SK-N-SH (cell line): ENCODE data around the gene SAMD15. TPM values are rescaled to one million over a fixed set of nuclear protein-coding genes. Genes with fewer than 3 reads are reported as not detected.
A peak's percentile ranks its signal among the peaks of the same experiment; 100 is the strongest.

ENCODE experiments used
- CTCF ChIA-PET: fragments of 300-600, 350-600 bp; formaldehyde crosslinking; extraction: SDS; loops from one replicate; lab custom pipeline; 2021; lab: Yijun Ruan, JAX
- POLR2A ChIA-PET: fragments of 350-600 bp; sonication (Branson Sonifier 250); formaldehyde crosslinking; extraction: SDS; loops from one replicate; lab custom pipeline; 2020; ENCODE audit warnings: antibody characterized with exemption, inconsistent platforms; lab: Yijun Ruan, JAX
- DNase-seq: peaks from one replicate; pipeline ENCODE4 v3.0.0; 2012
- H2AFZ ChIP-seq: fragments of 200-600 bp; sonication (generic); 2 replicates; pipeline ENCODE4 v1.8.1; 2016; ENCODE audit warnings: antibody characterized with exemption, mild to moderate bottlenecking, low read depth
- H3F3A ChIP-seq: fragments of 200-600 bp; sonication (generic); replicated peaks from 2 replicates; pipeline ENCODE3; 2016; ENCODE audit warnings: antibody characterized with exemption, mild to moderate bottlenecking; ENCODE audit not compliant: insufficient read depth
- H3K27ac ChIP-seq, 2 experiments: fragments of 200-500 bp in 1 of 2; fragments of 200-600 bp in 1 of 2; sonication (Bioruptor generic) in 1 of 2; sonication (generic), shearing (Covaris generic) in 1 of 2; 2 replicates each; pipeline versions ENCODE4 v1.5.1 to v1.6.1; 2014 to 2016; ENCODE audit warnings: low read depth in 2 of 2, inconsistent platforms in 1 of 2, low read length in 1 of 2, mild to moderate bottlenecking in 1 of 2, mixed read lengths in 1 of 2
- H3K27me3 ChIP-seq: fragments of 200-600 bp; sonication (generic), shearing (Covaris generic); 2 replicates; pipeline ENCODE4 v1.6.1; 2016; ENCODE audit warnings: mixed run types; ENCODE audit not compliant: insufficient read depth
- H3K36me3 ChIP-seq, 2 experiments: fragments of 200-500 bp in 1 of 2; fragments of 200-600 bp in 1 of 2; sonication (Bioruptor generic) in 1 of 2; sonication (generic) in 1 of 2; replicated peaks in 1 of 2; 2 replicates each; pipeline versions ENCODE3 to v1.5.1; 2014 to 2016; ENCODE audit warnings: low read length in 1 of 2, mild to moderate bottlenecking in 1 of 2; ENCODE audit not compliant: insufficient read depth in 2 of 2, control insufficient read depth in 1 of 2
- H3K4me1 ChIP-seq, 2 experiments: fragments of 200-500 bp in 1 of 2; fragments of 200-600 bp in 1 of 2; sonication (Bioruptor generic) in 1 of 2; sonication (generic), shearing (Covaris generic) in 1 of 2; 2 replicates each; pipeline versions ENCODE4 v1.5.1 to v1.6.1; 2014 to 2016; ENCODE audit warnings: low read depth in 1 of 2, low read length in 1 of 2, mixed run types in 1 of 2; ENCODE audit not compliant: insufficient read depth in 2 of 2, control insufficient read depth in 1 of 2
- H3K4me2 ChIP-seq: fragments of 200-600 bp; sonication (generic), shearing (Covaris generic); 2 replicates; pipeline ENCODE4 v1.6.1; 2017; ENCODE audit warnings: mixed run types
- H3K4me3 ChIP-seq, 2 experiments: fragments of 200-500 bp in 1 of 2; fragments of 200-600 bp in 1 of 2; sonication (Bioruptor generic) in 1 of 2; sonication (generic), shearing (Covaris generic) in 1 of 2; 2 replicates each; pipeline versions ENCODE4 v1.5.1 to v1.8.1; 2014 to 2016; ENCODE audit warnings: low read depth in 2 of 2, inconsistent platforms in 1 of 2, low read length in 1 of 2, mild to moderate bottlenecking in 1 of 2, mixed read lengths in 1 of 2, moderate library complexity in 1 of 2
- H3K79me2 ChIP-seq: fragments of 200-600 bp; sonication (generic); 2 replicates; pipeline ENCODE4 v1.8.1; 2017; ENCODE audit warnings: mild to moderate bottlenecking; ENCODE audit not compliant: insufficient read depth
- H3K9ac ChIP-seq: fragments of 200-600 bp; sonication (generic); 2 replicates; pipeline ENCODE4 v1.6.1; 2017; ENCODE audit warnings: mixed run types
- H3K9me2 ChIP-seq: fragments of 200-600 bp; sonication (generic); 2 replicates; pipeline ENCODE4 v1.6.1; 2017; ENCODE audit warnings: mixed run types
- H3K9me3 ChIP-seq: fragments of 200-600 bp; sonication (generic); 2 replicates; pipeline ENCODE4 v1.6.1; 2017; ENCODE audit warnings: mixed run types, mild to moderate bottlenecking, moderate library complexity
- H4K20me1 ChIP-seq: fragments of 200-600 bp; sonication (generic); 2 replicates; pipeline ENCODE4 v1.6.1; 2017; ENCODE audit warnings: mild to moderate bottlenecking, mixed run types; ENCODE audit not compliant: insufficient read depth
- EP300 ChIP-seq, 2 experiments: IDR thresholded peaks; 2 replicates each; pipeline versions ENCODE4 v1.4.0 to v1.6.1; 2012; ENCODE audit warnings: borderline replicate concordance in 1 of 2, low read depth in 1 of 2, low read length in 1 of 2
- IRF3 ChIP-seq: fragments of 150-350 bp; IDR thresholded peaks from 2 replicates; pipeline ENCODE4 v1.6.1; 2016; ENCODE audit warnings: mild to moderate bottlenecking, low read depth, low read length
- MEF2A ChIP-seq: IDR thresholded peaks from 2 replicates; pipeline ENCODE4 v1.4.0; 2012; ENCODE audit warnings: low read depth, borderline replicate concordance
- MXI1 ChIP-seq: IDR thresholded peaks from 2 replicates; pipeline ENCODE4 v1.6.1; 2012; ENCODE audit warnings: mild to moderate bottlenecking, low read depth, low read length, improper control_type of control experiment
- NRF1 ChIP-seq: IDR thresholded peaks from 2 replicates; pipeline ENCODE4 v1.6.1; 2012; ENCODE audit warnings: low read depth, mild to moderate bottlenecking, low read length
- REST ChIP-seq: IDR thresholded peaks from 2 replicates; pipeline ENCODE4 v1.6.1; 2012; ENCODE audit warnings: mild to moderate bottlenecking, low read depth, low read length, moderate library complexity
- RFX5 ChIP-seq: IDR thresholded peaks from 2 replicates; pipeline ENCODE4 v1.6.1; 2012; ENCODE audit warnings: mild to moderate bottlenecking, improper control_type of control experiment, low read length
- RXRA ChIP-seq: IDR thresholded peaks from 2 replicates; pipeline ENCODE4 v1.4.0; 2012; ENCODE audit warnings: low read depth, mild to moderate bottlenecking, borderline replicate concordance
- SMC3 ChIP-seq: IDR thresholded peaks from 2 replicates; pipeline ENCODE4 v1.6.1; 2012; ENCODE audit warnings: low read depth, low read length, improper control_type of control experiment
- WGBS: methylation state at CpG from one replicate; pipeline ENCODE4 v1.1.6; 2017; ENCODE audit warnings: low lambda C conversion rate; 5-methylcytosine and 5-hydroxymethylcytosine counted together
- polyA plus RNA-seq, 3 experiments: library from polyadenylated mRNA; depleted of rRNA; stranded (reverse); fragments of >200 nt; gene quantifications; 2 replicates each; pipeline ENCODE4 v1.2.3, GENCODE V29; 2012

Gene SAMD15
- polyA plus RNA-seq, 1 of the 3 experiments (the other 2 are of a cell fraction): 1.7 TPM

- CTCF ChIA-PET: interaction anchor here (0.6 to 1.0 kb wide), 3 partner anchors 13 to 82 kb away, joined by 3 to 5 read pairs (median 4); partner anchors contain the start of gene AHSA1
- WGBS: 85% methylated on average over 9 of the region's 9 CpGs
- peak overlapping the region; percentile 90 for H3K4me2 ChIP-seq
Measured at GRCh38 chr14:77375164-77375950, 1.8 kb upstream of the SAMD15 start.

More at GRCh38 chr14:77375164-77375950, 1.8 kb upstream of the SAMD15 start:
- no peak for DNase-seq
- peaks cover 43% of the 10 kb centered on the region; the same call in 1 of the 2 replicates for H3K79me2 ChIP-seq
- peak overlapping the region; percentile 87; the same call in 1 of the 2 replicates for H3K9ac ChIP-seq
- H2AFZ ChIP-seq: peak overlapping the region; percentile 96; the same call in 1 of the 2 replicates
- no peaks in the 10 kb centered on the region for H4K20me1 ChIP-seq
- H3K4me1 ChIP-seq: peaks cover 4 to 11% of the 10 kb centered on the region in 2 experiments; a peak in 3 of 4 replicates
- H3K27me3 ChIP-seq: no peaks in the 10 kb centered on the region
- no peaks in the 10 kb centered on the region for H3K36me3 ChIP-seq
- POLR2A ChIA-PET: no interaction called here
- H3K9me2 ChIP-seq: no peaks in the 10 kb centered on the region
- H3K9me3 ChIP-seq: no peaks in the 10 kb centered on the region
- H3K4me3 ChIP-seq: peak overlapping the region; percentile 95 to 98; a peak in 2 of 4 replicates
- H3K27ac ChIP-seq: peak overlapping the region in 1 of 2 experiments; percentile 99; a peak in 2 of 4 replicates
- H3F3A ChIP-seq: no peaks in the 10 kb centered on the region
- TF ChIP-seq IRF3: no peak
- no peak for TF ChIP-seq RFX5
- no peak for TF ChIP-seq REST
- no peak for TF ChIP-seq RXRA
- TF ChIP-seq MEF2A: no peak
- no peak for TF ChIP-seq EP300 (IDR thresholded peaks at IDR 0.05; ENCODE audit: borderline replicate concordance in 1 of 2, low read depth in 1 of 2, low read length in 1 of 2)
- TF ChIP-seq SMC3: no peak
- no peak for TF ChIP-seq MXI1
- TF ChIP-seq NRF1: no peak
- TF ChIP-seq, all 33 proteins: peak for 0
